HEK293 (cell line): ENCODE data around the gene AK5.

Experiments used
- CTCF ChIA-PET: fragments of 350-600 bp; formaldehyde crosslinking; extraction: SDS; loops from one replicate; lab custom pipeline; 2021; ENCODE audit warnings: antibody characterized with exemption; lab: Yijun Ruan, JAX
- POLR2A ChIA-PET: fragments of 300-600 bp; formaldehyde crosslinking; extraction: SDS; loops from one replicate; lab custom pipeline; 2020; ENCODE audit warnings: antibody characterized with exemption, inconsistent platforms; lab: Yijun Ruan, JAX
- H3K27ac ChIP-seq: fragments of 200-500 bp; sonication (Bioruptor generic); 2 replicates; pipeline ENCODE4 v1.5.1; 2014; ENCODE audit warnings: low read depth, low read length, control low read depth, inconsistent platforms; ENCODE audit errors: extremely low read depth
- H3K36me3 ChIP-seq, 2 experiments: fragments of 200-500 bp in 1 of 2; sonication (Bioruptor generic) in 1 of 2; 1 replicate in 1 of 2; 2 replicates in 1 of 2; pipeline ENCODE4 v1.5.1; 2014 to 2017; ENCODE audit warnings: inconsistent platforms in 2 of 2, low read length in 2 of 2; ENCODE audit not compliant: control insufficient read depth in 2 of 2, insufficient read depth in 1 of 2
- H3K4me1 ChIP-seq: fragments of 200-500 bp; sonication (Bioruptor generic); 2 replicates; pipeline ENCODE4 v1.5.1; 2014; ENCODE audit warnings: mild to moderate bottlenecking, low read length, inconsistent platforms; ENCODE audit not compliant: control insufficient read depth, insufficient read depth
- H3K4me3 ChIP-seq: 2 replicates; pipeline ENCODE4 v1.5.1; 2011; ENCODE audit warnings: low read depth, mild to moderate bottlenecking, control low read depth, low read length, moderate library complexity
- H3K9me3 ChIP-seq: fragments of 200-500 bp; sonication (Bioruptor generic); 2 replicates; pipeline ENCODE4 v1.5.1; 2014; ENCODE audit warnings: low read depth, low read length, inconsistent platforms; ENCODE audit not compliant: control insufficient read depth, insufficient read depth
- KLF7 ChIP-seq: fragments of 450-650 bp; formaldehyde crosslinking; IDR thresholded peaks from 2 replicates; pipeline ENCODE4 v1.5.1; 2016; ENCODE audit warnings: missing biosample characterization, missing genetic modification characterization, borderline replicate concordance
- KLF8 ChIP-seq: fragments of 450-650 bp; formaldehyde crosslinking; IDR thresholded peaks from 2 replicates; pipeline ENCODE4 v1.5.1; 2016; ENCODE audit warnings: missing biosample characterization, missing genetic modification characterization
- PRDM1 ChIP-seq: fragments of 450-650 bp; formaldehyde crosslinking; IDR thresholded peaks from 2 replicates; pipeline ENCODE4; 2016; ENCODE audit warnings: missing biosample characterization, missing genetic modification characterization
- SCRT2 ChIP-seq: fragments of 450-650 bp; formaldehyde crosslinking; IDR thresholded peaks from 2 replicates; pipeline ENCODE4 v1.5.1; 2016; ENCODE audit warnings: missing biosample characterization, missing genetic modification characterization
- ZBTB20 ChIP-seq: fragments of 450-650 bp; formaldehyde crosslinking; IDR thresholded peaks from 2 replicates; pipeline ENCODE4 v1.5.1; 2016; ENCODE audit warnings: missing biosample characterization, missing genetic modification characterization
- ZBTB48 ChIP-seq: fragments of 450-650 bp; formaldehyde crosslinking; IDR thresholded peaks from 2 replicates; pipeline ENCODE4 v1.5.1; 2016; ENCODE audit warnings: missing biosample characterization, missing genetic modification characterization
- ZFP41 ChIP-seq: fragments of 450-650 bp; formaldehyde crosslinking; IDR thresholded peaks from 2 replicates; pipeline ENCODE4 v1.5.1; 2016; ENCODE audit warnings: missing biosample characterization, missing genetic modification characterization, borderline replicate concordance
- ZIC2 ChIP-seq: fragments of 450-650 bp; formaldehyde crosslinking; IDR thresholded peaks from 2 replicates; pipeline ENCODE4 v1.5.1; 2016; ENCODE audit warnings: missing biosample characterization, missing genetic modification characterization
- ZNF138 ChIP-seq: fragments of 450-650 bp; formaldehyde crosslinking; IDR thresholded peaks from 2 replicates; pipeline ENCODE4 v1.5.1; 2016; ENCODE audit warnings: missing biosample characterization, missing genetic modification characterization, borderline replicate concordance
- ZNF157 ChIP-seq: fragments of 450-650 bp; formaldehyde crosslinking; IDR thresholded peaks from 2 replicates; pipeline ENCODE4 v1.5.1; 2016; ENCODE audit warnings: missing biosample characterization, missing genetic modification characterization
- ZNF169 ChIP-seq: fragments of 450-650 bp; formaldehyde crosslinking; IDR thresholded peaks from 2 replicates; pipeline ENCODE4 v1.5.1; 2016; ENCODE audit warnings: missing biosample characterization, missing genetic modification characterization
- ZNF175 ChIP-seq: fragments of 450-650 bp; formaldehyde crosslinking; IDR thresholded peaks from 2 replicates; pipeline ENCODE4 v1.5.1; 2016; ENCODE audit warnings: missing biosample characterization, missing genetic modification characterization
- ZNF23 ChIP-seq: fragments of 450-650 bp; formaldehyde crosslinking; IDR thresholded peaks from 2 replicates; pipeline ENCODE4 v1.5.1; 2016; ENCODE audit warnings: missing biosample characterization, missing genetic modification characterization, borderline replicate concordance
- ZNF292 ChIP-seq: fragments of 450-650 bp; formaldehyde crosslinking; IDR thresholded peaks from 2 replicates; pipeline ENCODE4 v1.5.1; 2016; ENCODE audit warnings: low read depth, missing biosample characterization, missing genetic modification characterization, borderline replicate concordance
- ZNF311 ChIP-seq: fragments of 450-650 bp; formaldehyde crosslinking; IDR thresholded peaks from 2 replicates; pipeline ENCODE4 v1.5.1; 2017; ENCODE audit warnings: missing biosample characterization, missing genetic modification characterization, borderline replicate concordance
- ZNF324 ChIP-seq: fragments of 450-650 bp; formaldehyde crosslinking; IDR thresholded peaks from 2 replicates; pipeline ENCODE4 v1.5.1; 2016; ENCODE audit warnings: missing biosample characterization, missing genetic modification characterization
- ZNF391 ChIP-seq: fragments of 450-650 bp; formaldehyde crosslinking; IDR thresholded peaks from 2 replicates; pipeline ENCODE4 v1.5.1; 2016; ENCODE audit warnings: low read depth, missing biosample characterization, missing genetic modification characterization, borderline replicate concordance
- ZNF660 ChIP-seq: fragments of 450-650 bp; IDR thresholded peaks from 2 replicates; pipeline ENCODE4 v1.5.1; 2018; ENCODE audit warnings: missing biosample characterization, mild to moderate bottlenecking, missing genetic modification characterization
- ZNF76 ChIP-seq: fragments of 450-650 bp; formaldehyde crosslinking; IDR thresholded peaks from 2 replicates; pipeline ENCODE4; 2016; ENCODE audit warnings: low read depth, missing biosample characterization, missing genetic modification characterization, borderline replicate concordance
- ZNF785 ChIP-seq: fragments of 450-650 bp; formaldehyde crosslinking; IDR thresholded peaks from 2 replicates; pipeline ENCODE4 v1.5.1; 2016; ENCODE audit warnings: missing biosample characterization, missing genetic modification characterization
- ZNF792 ChIP-seq: fragments of 450-650 bp; formaldehyde crosslinking; IDR thresholded peaks from 2 replicates; pipeline ENCODE4 v1.5.1; 2016; ENCODE audit warnings: missing biosample characterization, missing genetic modification characterization
- TF ChIP-seq, protein P1 (sequence below): fragments of 450-650 bp; formaldehyde crosslinking; IDR thresholded peaks from 2 replicates; pipeline ENCODE4 v1.5.1; 2016; ENCODE audit warnings: missing biosample characterization, missing genetic modification characterization
- TF ChIP-seq, protein P2 (sequence below): fragments of 450-650 bp; formaldehyde crosslinking; IDR thresholded peaks from 2 replicates; pipeline ENCODE4 v1.5.1; 2016; ENCODE audit warnings: missing biosample characterization, missing genetic modification characterization
- TF ChIP-seq, protein P3 (sequence below): sonication (generic); formaldehyde crosslinking; IDR thresholded peaks from 2 replicates; pipeline ENCODE4 v1.8.1; 2022; ENCODE audit warnings: mild to moderate bottlenecking, moderate library complexity, missing genetic modification reagents
- TF ChIP-seq, protein P4 (sequence below): fragments of 450-650 bp; formaldehyde crosslinking; IDR thresholded peaks from 2 replicates; pipeline ENCODE4 v1.5.1; 2016; ENCODE audit warnings: missing biosample characterization, missing genetic modification characterization
- TF ChIP-seq, protein P5 (sequence below): fragments of 450-650 bp; formaldehyde crosslinking; IDR thresholded peaks from 2 replicates; pipeline ENCODE4 v1.5.1; 2016; ENCODE audit warnings: missing biosample characterization, missing genetic modification characterization
- TF ChIP-seq, protein P6 (sequence below): fragments of 450-650 bp; formaldehyde crosslinking; IDR thresholded peaks from 2 replicates; pipeline ENCODE4 v1.5.1; 2016; ENCODE audit warnings: missing biosample characterization, missing genetic modification characterization
- TF ChIP-seq, protein P7 (sequence below): fragments of 450-650 bp; formaldehyde crosslinking; IDR thresholded peaks from 2 replicates; pipeline ENCODE4; 2016; ENCODE audit warnings: missing biosample characterization, missing genetic modification characterization

The AK5 gene

DNA sequence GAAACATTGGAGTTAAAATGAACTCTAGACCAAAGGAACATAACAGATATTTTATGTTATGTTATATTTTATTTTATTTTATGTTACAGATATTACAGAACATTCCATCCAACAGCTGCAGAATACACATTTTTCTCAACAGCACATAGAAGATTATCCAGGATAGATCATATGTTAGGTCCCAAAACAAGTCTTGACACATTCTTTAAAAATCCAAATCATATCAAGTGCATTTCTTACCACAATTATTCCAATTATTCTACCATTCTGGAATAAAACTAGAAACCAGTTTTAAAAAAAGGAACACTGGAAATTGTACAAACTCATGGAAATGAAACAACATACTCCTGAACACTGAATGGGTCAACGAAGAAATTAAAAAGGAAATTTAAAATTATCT lies 31.7 kb upstream of the AK5 start:
- no peak overlapping the region for H3K4me3 ChIP-seq
- TF ChIP-seq, protein P1, sequence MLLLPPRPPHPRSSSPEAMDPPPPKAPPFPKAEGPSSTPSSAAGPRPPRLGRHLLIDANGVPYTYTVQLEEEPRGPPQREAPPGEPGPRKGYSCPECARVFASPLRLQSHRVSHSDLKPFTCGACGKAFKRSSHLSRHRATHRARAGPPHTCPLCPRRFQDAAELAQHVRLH (tag by site-specific recombination), result no peak
- TF ChIP-seq, protein P2, sequence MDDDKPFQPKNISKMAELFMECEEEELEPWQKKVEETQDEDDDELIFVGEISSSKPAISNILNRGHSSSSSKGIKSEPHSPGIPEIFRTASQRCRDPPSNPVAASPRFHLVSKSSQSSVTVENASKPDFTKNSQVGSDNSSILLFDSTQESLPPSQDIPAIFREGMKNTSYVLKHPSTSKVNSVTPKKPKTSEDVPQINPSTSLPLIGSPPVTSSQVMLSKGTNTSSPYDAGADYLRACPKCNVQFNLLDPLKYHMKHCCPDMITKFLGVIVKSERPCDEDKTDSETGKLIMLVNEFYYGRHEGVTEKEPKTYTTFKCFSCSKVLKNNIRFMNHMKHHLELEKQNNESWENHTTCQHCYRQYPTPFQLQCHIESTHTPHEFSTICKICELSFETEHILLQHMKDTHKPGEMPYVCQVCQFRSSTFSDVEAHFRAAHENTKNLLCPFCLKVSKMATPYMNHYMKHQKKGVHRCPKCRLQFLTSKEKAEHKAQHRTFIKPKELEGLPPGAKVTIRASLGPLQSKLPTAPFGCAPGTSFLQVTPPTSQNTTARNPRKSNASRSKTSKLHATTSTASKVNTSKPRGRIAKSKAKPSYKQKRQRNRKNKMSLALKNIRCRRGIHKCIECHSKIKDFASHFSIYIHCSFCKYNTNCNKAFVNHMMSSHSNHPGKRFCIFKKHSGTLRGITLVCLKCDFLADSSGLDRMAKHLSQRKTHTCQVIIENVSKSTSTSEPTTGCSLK (tag by site-specific recombination), result no peak
- no peak for TF ChIP-seq PRDM1 (tag by site-specific recombination)
- TF ChIP-seq ZBTB20 (tag by site-specific recombination), result no peak
- no peak for TF ChIP-seq ZNF660 (tag by site-specific recombination)
- TF ChIP-seq ZNF138 (tag by site-specific recombination), result no peak
- TF ChIP-seq ZNF175 (tag by site-specific recombination), result no peak
- no peak for TF ChIP-seq SCRT2
- TF ChIP-seq KLF8 (tag by site-specific recombination), result no peak
- no peak for TF ChIP-seq ZNF292 (tag by site-specific recombination)
- TF ChIP-seq ZIC2 (tag by site-specific recombination), result no peak
- TF ChIP-seq ZNF785 (tag by site-specific recombination), result no peak
- TF ChIP-seq ZNF23 (tag by site-specific recombination), result no peak
- TF ChIP-seq ZNF311, result no peak
- TF ChIP-seq, protein P3, sequence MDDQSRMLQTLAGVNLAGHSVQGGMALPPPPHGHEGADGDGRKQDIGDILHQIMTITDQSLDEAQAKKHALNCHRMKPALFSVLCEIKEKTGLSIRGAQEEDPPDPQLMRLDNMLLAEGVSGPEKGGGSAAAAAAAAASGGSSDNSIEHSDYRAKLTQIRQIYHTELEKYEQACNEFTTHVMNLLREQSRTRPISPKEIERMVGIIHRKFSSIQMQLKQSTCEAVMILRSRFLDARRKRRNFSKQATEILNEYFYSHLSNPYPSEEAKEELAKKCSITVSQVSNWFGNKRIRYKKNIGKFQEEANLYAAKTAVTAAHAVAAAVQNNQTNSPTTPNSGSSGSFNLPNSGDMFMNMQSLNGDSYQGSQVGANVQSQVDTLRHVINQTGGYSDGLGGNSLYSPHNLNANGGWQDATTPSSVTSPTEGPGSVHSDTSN (CRISPR knock-in tag), result no peak
- no peak for TF ChIP-seq ZNF76 (tag by site-specific recombination)
- TF ChIP-seq, all 188 proteins: peak for 0
- Histone ChIP-seq H3K4me1 (no peaks in the 10 kb centered on the region), H3K9me3 (no peaks in the 10 kb centered on the region), H3K36me3 (no peaks in the 10 kb centered on the region), H3K27ac (no peak overlapping the region)
- ChIA-PET POLR2A (no interaction called here), CTCF (no interaction called here)

DNA sequence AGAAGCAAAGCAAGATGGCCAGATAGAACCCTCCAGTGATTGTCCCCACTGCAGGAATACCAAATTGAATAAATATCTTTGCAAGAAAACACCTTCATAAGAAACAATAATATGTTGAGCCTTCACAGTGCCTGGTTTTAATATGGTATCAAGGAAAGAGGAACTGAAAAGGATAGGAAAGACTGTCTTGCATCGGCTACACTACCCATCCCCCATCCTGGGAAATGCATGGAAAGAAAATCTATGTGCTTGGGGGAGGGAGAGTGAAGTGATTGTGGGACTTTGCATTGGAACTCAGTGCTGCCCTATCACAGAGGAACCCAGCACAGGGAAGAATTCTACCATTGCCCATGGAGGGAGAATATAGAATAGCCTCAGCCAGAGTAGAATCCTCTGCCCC lies 28.6 kb upstream of the AK5 start:
- no peaks in the 10 kb centered on the region for H3K36me3 ChIP-seq
- H3K27ac ChIP-seq, result no peak overlapping the region
- ChIA-PET CTCF (no interaction called here), POLR2A (interaction anchor here (1.5 kb wide), 1 partner anchor 15 kb away, joined by 3 read pairs; no protein-coding TSS in a partner anchor)
- no peak overlapping the region for H3K4me3 ChIP-seq
- H3K9me3 ChIP-seq, result no peaks in the 10 kb centered on the region
- H3K4me1 ChIP-seq, result no peaks in the 10 kb centered on the region
- TF ChIP-seq ZNF391 (tag by site-specific recombination), result no peak
- TF ChIP-seq, protein P4, sequence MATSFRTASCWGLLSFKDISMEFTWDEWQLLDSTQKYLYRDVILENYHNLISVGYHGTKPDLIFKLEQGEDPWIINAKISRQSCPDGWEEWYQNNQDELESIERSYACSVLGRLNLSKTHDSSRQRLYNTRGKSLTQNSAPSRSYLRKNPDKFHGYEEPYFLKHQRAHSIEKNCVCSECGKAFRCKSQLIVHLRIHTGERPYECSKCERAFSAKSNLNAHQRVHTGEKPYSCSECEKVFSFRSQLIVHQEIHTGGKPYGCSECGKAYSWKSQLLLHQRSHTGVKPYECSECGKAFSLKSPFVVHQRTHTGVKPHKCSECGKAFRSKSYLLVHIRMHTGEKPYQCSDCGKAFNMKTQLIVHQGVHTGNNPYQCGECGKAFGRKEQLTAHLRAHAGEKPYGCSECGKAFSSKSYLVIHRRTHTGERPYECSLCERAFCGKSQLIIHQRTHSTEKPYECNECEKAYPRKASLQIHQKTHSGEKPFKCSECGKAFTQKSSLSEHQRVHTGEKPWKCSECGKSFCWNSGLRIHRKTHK (tag by site-specific recombination), result no peak
- TF ChIP-seq ZNF792, result no peak
- TF ChIP-seq KLF7 (tag by site-specific recombination), result no peak
- no peak for TF ChIP-seq ZNF324 (tag by site-specific recombination)
- no peak for TF ChIP-seq ZNF169 (tag by site-specific recombination)
- TF ChIP-seq, protein P5, sequence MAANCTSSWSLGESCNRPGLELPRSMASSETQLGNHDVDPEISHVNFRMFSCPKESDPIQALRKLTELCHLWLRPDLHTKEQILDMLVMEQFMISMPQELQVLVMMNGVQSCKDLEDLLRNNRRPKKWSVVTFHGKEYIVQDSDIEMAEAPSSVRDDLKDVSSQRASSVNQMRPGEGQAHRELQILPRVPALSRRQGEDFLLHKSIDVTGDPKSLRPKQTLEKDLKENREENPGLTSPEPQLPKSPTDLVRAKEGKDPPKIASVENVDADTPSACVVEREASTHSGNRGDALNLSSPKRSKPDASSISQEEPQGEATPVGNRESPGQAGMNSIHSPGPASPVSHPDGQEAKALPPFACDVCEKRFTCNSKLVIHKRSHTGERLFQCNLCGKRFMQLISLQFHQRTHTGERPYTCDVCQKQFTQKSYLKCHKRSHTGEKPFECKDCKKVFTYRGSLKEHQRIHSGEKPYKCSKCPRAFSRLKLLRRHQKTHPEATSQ (tag by site-specific recombination), result no peak
- no peak for TF ChIP-seq ZBTB48
- TF ChIP-seq, protein P6, sequence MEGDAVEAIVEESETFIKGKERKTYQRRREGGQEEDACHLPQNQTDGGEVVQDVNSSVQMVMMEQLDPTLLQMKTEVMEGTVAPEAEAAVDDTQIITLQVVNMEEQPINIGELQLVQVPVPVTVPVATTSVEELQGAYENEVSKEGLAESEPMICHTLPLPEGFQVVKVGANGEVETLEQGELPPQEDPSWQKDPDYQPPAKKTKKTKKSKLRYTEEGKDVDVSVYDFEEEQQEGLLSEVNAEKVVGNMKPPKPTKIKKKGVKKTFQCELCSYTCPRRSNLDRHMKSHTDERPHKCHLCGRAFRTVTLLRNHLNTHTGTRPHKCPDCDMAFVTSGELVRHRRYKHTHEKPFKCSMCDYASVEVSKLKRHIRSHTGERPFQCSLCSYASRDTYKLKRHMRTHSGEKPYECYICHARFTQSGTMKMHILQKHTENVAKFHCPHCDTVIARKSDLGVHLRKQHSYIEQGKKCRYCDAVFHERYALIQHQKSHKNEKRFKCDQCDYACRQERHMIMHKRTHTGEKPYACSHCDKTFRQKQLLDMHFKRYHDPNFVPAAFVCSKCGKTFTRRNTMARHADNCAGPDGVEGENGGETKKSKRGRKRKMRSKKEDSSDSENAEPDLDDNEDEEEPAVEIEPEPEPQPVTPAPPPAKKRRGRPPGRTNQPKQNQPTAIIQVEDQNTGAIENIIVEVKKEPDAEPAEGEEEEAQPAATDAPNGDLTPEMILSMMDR (tag by site-specific recombination), result no peak
- TF ChIP-seq, protein P7, sequence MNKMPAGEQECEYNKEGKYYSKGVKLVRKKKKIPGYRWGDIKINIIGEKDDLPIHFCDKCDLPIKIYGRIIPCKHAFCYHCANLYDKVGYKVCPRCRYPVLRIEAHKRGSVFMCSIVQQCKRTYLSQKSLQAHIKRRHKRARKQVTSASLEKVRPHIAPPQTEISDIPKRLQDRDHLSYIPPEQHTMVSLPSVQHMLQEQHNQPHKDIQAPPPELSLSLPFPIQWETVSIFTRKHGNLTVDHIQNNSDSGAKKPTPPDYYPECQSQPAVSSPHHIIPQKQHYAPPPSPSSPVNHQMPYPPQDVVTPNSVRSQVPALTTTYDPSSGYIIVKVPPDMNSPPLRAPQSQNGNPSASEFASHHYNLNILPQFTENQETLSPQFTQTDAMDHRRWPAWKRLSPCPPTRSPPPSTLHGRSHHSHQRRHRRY (tag by site-specific recombination), result no peak
- no peak for TF ChIP-seq ZNF157
- TF ChIP-seq ZFP41, result no peak
